Neural cell (in vitro differentiated cells): Measurements from ENCODE around the gene CXCR1. TPM values are rescaled to one million over a fixed set of nuclear protein-coding genes. Genes with fewer than 3 reads are reported as not detected.

Experiments
- H2AFZ ChIP-seq: fragments of 200-600, 300-800 bp; sonication (generic), shearing (Covaris generic); 2 replicates; pipeline ENCODE4 v1.6.0; 2014; ENCODE audit warnings: low read depth, mild to moderate bottlenecking, antibody characterized with exemption, low read length, moderate library complexity
- H3F3A ChIP-seq: fragments of 200-600 bp; shearing (Covaris generic); 2 replicates; pipeline ENCODE4 v1.6.1; 2016; ENCODE audit warnings: mild to moderate bottlenecking, moderate library complexity, mixed read lengths, antibody characterized with exemption, low read length; ENCODE audit not compliant: insufficient read depth, poor library complexity, severe bottlenecking
- H3K27ac ChIP-seq: fragments of 200-600, 300-800 bp; sonication (generic), shearing (Covaris generic); 2 replicates; pipeline ENCODE4 v1.5.1; 2014; ENCODE audit warnings: mild to moderate bottlenecking, low read length, moderate library complexity
- H3K27me3 ChIP-seq: fragments of 300-800, 200-600 bp; sonication (generic), shearing (Covaris generic); 2 replicates; pipeline ENCODE4 v1.6.0; 2014; ENCODE audit warnings: mild to moderate bottlenecking, low read depth, low read length, moderate library complexity; ENCODE audit not compliant: insufficient read depth
- H3K36me3 ChIP-seq: fragments of 300-800, 200-600 bp; sonication (generic), shearing (Covaris generic); 2 replicates; pipeline ENCODE4 v1.5.1; 2014; ENCODE audit warnings: mild to moderate bottlenecking, antibody characterized with exemption, low read length, moderate library complexity; ENCODE audit not compliant: insufficient read depth
- H3K4me2 ChIP-seq: fragments of 300-800, 200-600 bp; sonication (generic), shearing (Covaris generic); 2 replicates; pipeline ENCODE4 v1.6.0; 2014; ENCODE audit warnings: mild to moderate bottlenecking, low read length
- H3K4me3 ChIP-seq: fragments of 300-800, 200-600 bp; sonication (generic), shearing (Covaris generic); 2 replicates; pipeline ENCODE4 v1.5.1; 2014; ENCODE audit warnings: mild to moderate bottlenecking, low read length, moderate library complexity
- H3K79me2 ChIP-seq: fragments of 200-600 bp; shearing (Covaris generic); replicated peaks from 2 replicates; pipeline ENCODE4 v1.6.0; 2014; ENCODE audit warnings: mild to moderate bottlenecking, low read length, moderate library complexity; ENCODE audit not compliant: insufficient read depth
- H3K9ac ChIP-seq: fragments of 300-800, 200-600 bp; sonication (generic), shearing (Covaris generic); 2 replicates; pipeline ENCODE4 v1.6.1; 2016; ENCODE audit warnings: mild to moderate bottlenecking, low read length, mixed read lengths
- H3K9me2 ChIP-seq: fragments of 200-600 bp; shearing (Covaris generic); 2 replicates; pipeline ENCODE4 v1.6.1; 2016; ENCODE audit warnings: mild to moderate bottlenecking, low read length, mixed read lengths; ENCODE audit not compliant: insufficient read depth
- H3K9me3 ChIP-seq: fragments of 200-600, 300-800 bp; sonication (generic), shearing (Covaris generic); 2 replicates; pipeline ENCODE4 v1.6.1; 2016; ENCODE audit warnings: mild to moderate bottlenecking, mixed run types, low read length, moderate library complexity, mixed read lengths
- H4K20me1 ChIP-seq: fragments of 200-600 bp; shearing (Covaris generic); 2 replicates; pipeline ENCODE4 v1.6.1; 2016; ENCODE audit warnings: mild to moderate bottlenecking, mixed run types; ENCODE audit not compliant: insufficient read depth
- CTCF ChIP-seq: fragments of 450-650 bp; IDR thresholded peaks from 2 replicates; pipeline ENCODE4 v1.5.1; 2014; ENCODE audit warnings: antibody characterized with exemption, mild to moderate bottlenecking, moderate library complexity; ENCODE audit not compliant: poor library complexity, severe bottlenecking
- EP300 ChIP-seq: fragments of 450-650 bp; conservative IDR thresholded peaks from 2 replicates; pipeline ENCODE4 v1.6.1; 2014; ENCODE audit warnings: antibody characterized with exemption, mild to moderate bottlenecking, moderate library complexity; ENCODE audit not compliant: poor library complexity, severe bottlenecking
- EZH2 ChIP-seq: fragments of 200-600, 300-800 bp; shearing (Covaris generic), sonication (generic); IDR thresholded peaks from 2 replicates; pipeline ENCODE4 v1.6.1; 2014; ENCODE audit warnings: antibody characterized with exemption, low read length, borderline replicate concordance, mild to moderate bottlenecking; ENCODE audit not compliant: insufficient read depth, poor library complexity, severe bottlenecking
- MXI1 ChIP-seq: fragments of 450-650 bp; conservative IDR thresholded peaks from 2 replicates; pipeline ENCODE4 v1.6.1; 2014; ENCODE audit warnings: antibody characterized with exemption, mild to moderate bottlenecking; ENCODE audit not compliant: poor library complexity, severe bottlenecking
- RAD21 ChIP-seq: fragments of 450-650 bp; conservative IDR thresholded peaks from 2 replicates; pipeline ENCODE4 v1.6.1; 2014; ENCODE audit warnings: antibody characterized with exemption, mild to moderate bottlenecking, moderate library complexity
- REST ChIP-seq: IDR thresholded peaks from 2 replicates; pipeline ENCODE4 v1.6.1; 2012; ENCODE audit warnings: borderline replicate concordance
- SMC3 ChIP-seq: fragments of 450-650 bp; conservative IDR thresholded peaks from 2 replicates; pipeline ENCODE4 v1.6.1; 2014; ENCODE audit warnings: antibody characterized with exemption, mild to moderate bottlenecking, moderate library complexity; ENCODE audit not compliant: poor library complexity
- TAF1 ChIP-seq: IDR thresholded peaks from 2 replicates; pipeline ENCODE4 v1.6.1; 2012; ENCODE audit warnings: low read depth
- polyA plus RNA-seq: library from polyadenylated mRNA; depleted of rRNA; stranded (reverse); fragments of >200 nt; gene quantifications from 2 replicates; pipeline ENCODE4 v1.2.3, GENCODE V29; 2014

CXCR1 gene
- polyA plus RNA-seq, 1 donor from 2014 or later: not detected

- H3K9me3 ChIP-seq: no peaks in the 10 kb centered on the region
- H3K9ac ChIP-seq: no peak overlapping the region
- no peaks in the 10 kb centered on the region for H4K20me1 ChIP-seq
- H3K27me3 ChIP-seq: no peaks in the 10 kb centered on the region
- no peaks in the 10 kb centered on the region for H3K9me2 ChIP-seq
- H3F3A ChIP-seq: no peaks in the 10 kb centered on the region
- no peak overlapping the region for H3K4me2 ChIP-seq
- no peaks in the 10 kb centered on the region for H3K36me3 ChIP-seq
- no peak overlapping the region for H2AFZ ChIP-seq
- no peak overlapping the region for H3K27ac ChIP-seq
- H3K79me2 ChIP-seq: no peaks in the 10 kb centered on the region
- TF ChIP-seq CTCF (no peak), EP300 (no peak), TAF1 (no peak), SMC3 (no peak), RAD21 (no peak), MXI1 (no peak), REST (no peak)
- H3K4me3 ChIP-seq: no peak overlapping the region
These were observed 35.9 kb downstream of the CXCR1 start for GRCh38 chr2:218130822-218131221.

- Histone ChIP-seq H3K4me2 (no peak overlapping the region), H3K36me3 (no peaks in the 10 kb centered on the region), H3K79me2 (no peaks in the 10 kb centered on the region), H2AFZ (no peak overlapping the region), H3K9ac (no peak overlapping the region), H3F3A (no peaks in the 10 kb centered on the region), H3K27ac (no peak overlapping the region), H3K27me3 (no peaks in the 10 kb centered on the region), H3K9me3 (no peaks in the 10 kb centered on the region), H3K9me2 (no peaks in the 10 kb centered on the region), H4K20me1 (no peaks in the 10 kb centered on the region), H3K4me3 (no peak overlapping the region)
- no peak for TF ChIP-seq MXI1
- no peak for TF ChIP-seq EZH2
- no peak for TF ChIP-seq REST
- no peak for TF ChIP-seq CTCF
- no peak for TF ChIP-seq EP300
These were observed 36.4 kb downstream of the CXCR1 start for GRCh38 chr2:218130377-218130776.
